GM18502 (cell line): ENCODE measurements around the gene LPO.

Experiments used
- ATAC-seq: cut with Tn5 transposase; IDR thresholded peaks from one replicate; pipeline ENCODE4 v1.9.1; 2021; ENCODE audit warnings: mild to moderate bottlenecking; ENCODE audit not compliant: unreplicated experiment, poor library complexity

The LPO gene

DNA sequence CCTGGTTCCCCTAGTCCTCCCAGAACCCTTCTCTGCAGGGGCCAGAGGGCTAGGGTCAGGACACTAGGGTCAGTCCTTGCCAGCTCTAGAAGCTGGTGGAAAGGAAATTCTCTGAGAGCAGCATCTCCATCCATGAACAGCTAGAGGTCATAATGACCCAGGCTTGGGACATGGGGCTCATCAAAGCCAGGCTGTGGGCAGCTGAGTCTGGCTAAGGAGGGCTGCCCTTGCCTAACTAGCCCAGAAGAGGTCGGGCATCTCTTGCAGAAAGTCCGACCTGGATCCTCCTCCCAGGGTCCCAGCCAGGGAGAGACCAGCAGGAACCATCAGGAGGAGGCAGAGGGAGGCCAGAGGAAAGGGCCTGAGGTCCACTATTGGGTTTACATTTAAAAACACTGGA, 38.0 kb downstream of the LPO start:
- ATAC-seq: no peak

DNA sequence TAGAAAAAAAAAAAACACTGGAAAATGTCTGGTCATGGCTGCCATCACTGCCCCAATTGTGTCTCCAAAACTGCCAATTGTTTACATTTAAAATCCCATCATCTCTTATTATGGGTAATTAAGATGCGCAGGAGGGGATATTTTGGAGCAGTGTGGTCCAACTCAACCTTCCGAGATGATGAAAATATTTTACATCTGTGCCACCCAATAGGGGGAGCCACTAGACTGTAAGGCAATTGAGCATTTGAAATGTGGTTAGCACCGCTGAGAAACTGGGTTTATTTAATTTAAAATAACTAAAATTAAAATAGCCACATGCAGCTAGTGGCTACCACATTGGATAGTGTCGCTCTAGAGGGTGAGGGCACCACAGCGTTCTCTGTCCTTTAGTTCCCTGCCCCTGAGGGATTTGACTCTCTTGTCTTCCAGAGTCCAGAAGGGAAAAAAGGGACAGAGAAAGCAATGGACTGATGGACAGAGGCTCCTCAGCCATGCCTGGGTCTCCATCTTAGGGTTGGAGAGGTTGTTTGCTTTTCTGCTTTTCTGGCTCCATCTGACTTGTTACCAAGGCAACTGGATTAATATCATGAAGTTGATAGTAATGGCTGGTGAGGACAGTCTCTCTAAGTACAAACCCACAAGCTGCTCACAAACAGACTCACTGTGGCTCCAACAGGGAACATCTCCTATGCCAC, 38.9 kb downstream of the LPO start:
- ATAC-seq: no peak

DNA sequence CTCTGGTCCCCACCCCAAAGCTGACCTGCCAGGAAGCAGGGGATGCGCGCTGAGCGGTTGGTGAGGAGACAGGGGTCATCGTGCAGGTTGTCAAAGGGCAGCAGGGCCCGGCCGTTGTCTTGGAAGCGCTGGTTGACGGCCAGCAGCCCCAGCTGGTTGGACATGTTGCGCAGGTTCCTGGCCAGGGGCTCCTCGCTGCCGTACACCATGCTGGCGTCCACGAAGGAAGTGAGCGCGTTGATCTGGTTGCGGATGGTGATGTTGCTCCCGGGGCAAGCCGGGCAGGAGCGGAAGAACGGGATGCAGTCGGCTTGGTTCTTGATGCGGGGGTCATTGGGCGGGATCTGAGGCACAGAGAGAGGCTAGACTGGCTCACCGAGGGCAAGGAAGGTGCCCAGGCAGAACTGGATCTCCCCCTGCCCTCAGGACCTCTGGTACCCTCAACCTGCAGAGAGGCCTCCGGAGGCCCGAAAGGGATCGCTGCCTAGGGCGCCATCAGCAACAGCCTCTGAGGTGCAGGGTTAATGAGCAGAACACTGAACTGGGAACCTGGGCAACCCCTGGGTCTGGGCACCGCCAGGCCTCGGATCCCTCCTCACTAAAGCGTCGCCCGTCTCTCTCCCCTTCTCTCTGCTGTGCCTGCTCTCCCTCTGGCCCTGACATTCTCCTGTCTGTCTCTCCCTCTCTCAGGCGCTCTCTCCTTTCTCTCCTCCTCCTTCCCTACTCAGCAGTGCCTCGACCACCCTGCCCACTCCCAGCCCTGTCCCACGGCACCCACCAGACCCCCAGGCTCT, 39.6 kb downstream of the LPO start:
- no peak for ATAC-seq

DNA sequence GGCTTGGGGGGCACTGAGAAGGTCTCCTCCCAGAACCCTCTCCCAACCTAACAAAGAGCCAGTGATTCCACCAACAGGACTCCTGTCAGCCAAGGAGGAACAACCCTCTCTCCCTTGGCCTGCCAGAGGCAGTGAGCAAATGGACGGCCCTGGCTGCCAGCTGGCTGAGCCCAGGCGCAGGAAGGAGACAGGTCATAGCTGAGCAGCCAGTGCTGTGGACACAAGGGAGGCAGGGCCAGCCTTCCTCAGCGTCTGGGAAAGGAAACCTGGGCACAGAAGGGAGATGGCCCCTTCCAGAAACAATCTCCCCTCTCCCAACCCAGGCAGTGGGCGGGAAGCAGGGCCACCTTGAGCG, 40.3 kb downstream of the LPO start:
- ATAC-seq: no peak

DNA sequence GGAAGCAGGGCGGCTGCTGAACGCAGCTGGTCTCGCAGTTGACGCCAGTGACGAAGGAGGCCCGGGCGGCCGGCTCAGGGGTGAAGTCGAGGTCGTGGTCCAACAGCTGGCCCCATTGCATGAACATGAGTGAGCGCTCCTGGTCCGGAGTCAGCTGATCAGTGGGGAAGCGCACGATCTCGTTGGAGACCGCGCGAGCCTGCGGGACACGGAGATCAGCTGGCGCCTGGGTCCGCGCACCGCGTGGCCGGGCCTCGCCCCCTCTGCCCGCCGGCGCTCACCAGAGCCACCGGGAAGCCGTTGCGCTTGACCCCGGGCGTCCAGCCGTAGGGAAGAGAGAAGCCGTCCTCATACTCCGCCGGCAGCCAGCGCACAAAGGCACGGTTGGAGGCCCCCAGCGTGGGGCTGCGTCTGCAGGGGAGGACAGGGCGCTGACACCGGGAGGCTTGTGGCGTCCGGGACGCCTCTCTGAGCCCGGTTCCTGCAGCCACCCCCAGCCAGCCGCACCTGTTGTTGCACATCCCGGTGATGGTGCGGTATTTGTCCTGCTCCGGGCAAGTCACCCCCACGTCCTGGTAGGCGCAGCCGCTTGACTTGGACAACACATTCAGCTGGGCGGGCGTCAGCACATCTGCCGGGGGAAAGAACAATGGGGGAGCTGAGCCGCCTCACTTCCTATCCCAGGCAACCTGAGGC, 40.8 kb downstream of the LPO start:
- no peak for ATAC-seq

DNA sequence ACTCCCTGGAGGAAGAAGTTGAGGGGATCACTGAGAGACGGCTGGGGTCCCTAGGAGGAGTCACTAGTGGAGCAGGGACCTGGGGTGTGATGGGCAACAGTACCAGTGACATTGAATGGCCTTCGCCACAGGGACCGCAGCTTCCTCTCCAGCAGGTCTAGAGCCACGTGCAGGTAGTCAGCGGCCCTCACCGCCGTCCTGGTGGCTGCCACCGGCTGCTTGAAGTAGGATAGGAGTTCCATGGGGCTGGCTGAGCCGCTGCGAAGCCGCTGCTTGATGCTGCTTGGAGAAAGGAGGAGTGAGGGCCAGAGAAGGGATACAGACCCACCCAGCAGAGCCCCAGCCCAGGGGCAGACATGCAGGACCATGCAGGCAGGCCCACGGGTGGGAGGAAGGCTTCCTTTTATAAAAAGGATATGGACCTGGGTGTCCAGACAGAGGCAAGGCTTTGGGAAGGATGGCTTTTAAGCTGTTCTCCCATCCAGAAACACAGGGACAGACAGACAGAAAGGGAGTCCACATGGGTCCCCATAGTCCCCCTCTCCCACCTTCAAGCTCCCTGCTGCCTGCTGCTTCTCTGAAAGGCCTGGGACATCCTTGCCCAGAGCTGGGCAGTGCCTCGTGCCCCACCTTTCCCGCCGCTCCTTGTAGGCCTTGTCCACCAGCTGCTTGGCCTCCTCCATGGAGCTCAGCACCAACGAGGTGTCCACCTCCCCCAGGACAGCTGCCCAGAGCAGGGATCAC, 41.5 kb downstream of the LPO start:
- ATAC-seq: no peak

DNA sequence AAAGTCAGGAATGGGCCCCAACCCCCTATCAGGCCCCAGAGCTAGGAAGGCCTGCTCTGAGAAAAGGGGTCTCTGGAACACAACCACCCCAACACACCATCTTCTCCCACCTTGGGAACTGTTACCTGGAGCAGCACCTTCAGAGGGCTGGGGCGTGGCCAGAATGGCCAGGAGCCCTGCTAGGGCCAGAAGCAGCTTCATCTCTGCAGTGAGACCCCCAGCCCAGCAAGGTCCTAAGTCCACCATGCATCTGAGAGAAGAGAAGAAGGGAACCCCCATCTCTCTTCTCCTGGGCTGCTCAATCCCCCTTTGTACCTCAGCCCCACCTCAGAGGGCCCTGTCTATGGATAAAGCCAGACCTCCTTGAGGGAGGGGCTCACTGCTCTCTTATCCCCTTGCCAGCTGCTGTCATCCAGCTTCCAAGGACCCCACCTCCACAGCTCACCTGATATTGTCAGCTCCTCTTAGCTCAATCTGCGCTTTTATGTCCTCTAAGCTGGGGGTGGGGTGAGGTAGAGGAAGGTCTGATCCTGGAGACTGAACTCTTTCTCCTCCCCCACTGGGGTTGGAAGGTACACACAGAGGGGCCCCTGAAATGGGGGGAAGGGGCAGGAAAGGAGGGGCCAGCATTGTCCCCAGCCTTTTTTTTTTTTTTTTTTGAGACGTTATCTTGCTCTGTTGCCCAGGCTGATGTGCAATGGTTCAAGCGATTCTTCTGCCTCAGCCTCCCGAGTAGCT, 42.3 kb downstream of the LPO start, which contains the start of gene MPO:
Gene MPO (minus strand): TSS at position 456 of the 738 bp plus-strand sequence. CDS start 177 bp downstream, at position 279.
- ATAC-seq: no peak

DNA sequence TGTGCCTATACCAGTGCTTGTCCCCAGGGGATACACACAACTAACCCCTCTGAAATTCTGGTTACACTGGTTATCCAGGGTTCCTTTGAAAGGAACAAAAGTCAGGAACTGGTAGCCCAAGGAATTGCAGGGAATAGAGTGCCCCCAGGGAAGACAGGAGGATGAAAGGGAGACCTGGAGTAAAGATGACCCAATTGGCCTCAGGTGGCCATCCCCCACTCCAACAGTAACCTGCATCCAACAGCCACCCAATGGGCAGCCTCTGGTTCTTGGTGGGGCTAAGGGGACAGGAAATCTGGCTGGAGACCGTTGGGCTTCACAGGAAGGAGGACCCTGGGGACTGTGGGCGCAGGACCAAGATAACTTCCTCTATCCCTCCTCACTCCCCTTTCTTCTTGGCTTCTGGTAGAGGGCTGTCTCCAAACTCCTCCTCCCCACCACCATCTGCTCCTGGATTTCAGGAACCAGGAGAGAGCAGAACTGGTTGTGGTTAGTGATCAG, 43.2 kb downstream of the LPO start:
- no peak for ATAC-seq

DNA sequence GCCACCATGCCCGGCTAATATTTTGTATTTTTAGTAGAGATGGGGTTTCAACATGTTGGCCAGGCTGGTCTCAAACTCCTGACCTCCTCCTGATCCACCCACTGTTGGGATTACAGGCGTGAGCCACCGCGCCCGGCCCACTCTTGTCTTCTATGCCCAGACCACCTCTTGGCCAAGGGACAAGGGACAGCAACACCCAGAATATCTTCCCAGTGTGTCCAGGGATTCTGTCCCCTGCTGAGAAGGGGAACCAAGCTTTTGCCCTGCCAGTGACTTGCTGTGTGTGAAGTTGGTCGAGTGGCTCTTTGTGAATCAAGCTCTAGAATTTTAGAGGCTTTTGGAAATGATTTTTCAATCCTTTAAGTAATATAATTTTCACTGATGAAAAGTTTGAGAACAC, 44.1 kb downstream of the LPO start:
- no peak for ATAC-seq

DNA sequence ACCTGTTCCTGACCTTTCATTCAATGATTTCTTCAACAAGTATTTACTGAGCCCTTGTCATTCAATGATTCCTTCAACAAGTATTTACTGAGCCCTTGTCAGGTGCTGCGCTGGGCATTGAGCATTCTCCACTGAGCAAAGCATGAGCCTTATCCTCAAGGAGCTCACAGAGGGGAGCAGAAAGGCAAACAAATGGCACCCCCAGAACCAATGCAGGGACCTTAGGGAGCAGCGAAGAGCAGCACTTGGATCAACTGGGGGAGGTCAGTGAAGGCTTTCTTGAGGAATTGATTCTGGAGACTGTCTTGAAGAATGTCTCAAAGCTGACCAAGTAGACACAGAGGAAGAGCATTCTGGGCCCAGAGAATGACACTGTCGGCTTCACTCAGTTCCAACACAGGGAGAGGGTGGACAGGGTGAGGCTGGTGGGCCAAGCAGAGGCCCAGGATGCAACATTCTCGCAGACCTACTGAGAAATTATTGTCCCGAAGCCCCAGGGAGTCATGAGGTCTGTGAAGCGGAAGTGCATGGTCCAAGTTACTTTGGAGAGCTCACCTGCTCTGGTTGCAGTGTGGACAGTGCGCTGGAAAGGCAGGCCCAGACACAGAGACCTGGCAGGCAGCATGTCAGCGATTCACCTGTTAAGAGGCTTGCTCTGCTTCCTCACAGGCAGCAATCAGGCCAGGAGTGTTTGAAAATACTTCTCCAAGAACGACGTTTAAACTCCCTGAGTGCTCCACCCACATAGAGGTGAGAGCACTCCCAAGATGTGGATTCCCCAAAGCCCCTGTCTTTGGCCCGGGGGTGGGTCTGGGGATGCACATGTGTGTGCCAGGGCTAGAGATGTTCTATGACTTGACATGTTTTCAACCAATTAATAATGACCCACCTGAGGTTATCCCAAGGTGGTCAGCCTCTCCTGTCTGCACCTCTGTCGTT, 45.6 kb downstream of the LPO start:
- ATAC-seq: no peak

DNA sequence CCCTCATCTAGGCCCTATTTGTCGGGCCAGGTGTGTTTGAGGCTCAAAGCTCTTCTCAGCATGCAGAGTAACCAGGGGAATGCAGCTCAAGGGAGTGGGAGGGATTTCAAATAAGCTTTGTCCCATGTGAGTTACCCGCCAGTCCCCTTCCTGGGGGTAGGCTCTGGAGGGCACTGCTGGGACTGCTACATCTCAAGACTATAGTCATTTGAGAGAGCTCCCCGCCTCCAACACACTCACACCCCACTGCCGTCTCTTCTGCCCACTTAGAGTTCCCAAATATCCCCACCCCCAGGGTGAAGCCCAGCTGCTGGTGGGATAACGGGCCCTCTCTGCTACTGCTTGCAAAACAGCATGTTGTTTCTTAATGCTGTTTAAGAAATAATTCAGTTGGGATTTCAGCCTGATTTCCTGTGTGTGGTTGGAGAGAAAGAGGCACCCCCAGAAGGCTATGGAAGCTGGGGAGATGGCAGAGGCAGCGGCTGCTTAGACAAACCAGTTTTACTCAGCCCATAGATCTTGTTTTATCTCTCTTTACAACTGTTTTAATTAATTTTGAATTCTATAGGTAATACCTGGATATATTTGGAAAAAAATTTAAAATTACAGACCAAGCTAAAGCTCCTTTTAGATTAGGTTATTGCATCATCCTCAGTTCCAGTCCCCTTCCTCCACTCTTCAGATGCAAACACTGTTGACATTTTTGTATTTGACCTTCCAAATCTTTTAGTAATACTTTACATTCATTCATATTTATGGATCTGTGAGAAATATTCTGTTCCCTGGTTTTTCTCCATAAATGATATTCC, 46.4 kb downstream of the LPO start:
- ATAC-seq: no peak

DNA sequence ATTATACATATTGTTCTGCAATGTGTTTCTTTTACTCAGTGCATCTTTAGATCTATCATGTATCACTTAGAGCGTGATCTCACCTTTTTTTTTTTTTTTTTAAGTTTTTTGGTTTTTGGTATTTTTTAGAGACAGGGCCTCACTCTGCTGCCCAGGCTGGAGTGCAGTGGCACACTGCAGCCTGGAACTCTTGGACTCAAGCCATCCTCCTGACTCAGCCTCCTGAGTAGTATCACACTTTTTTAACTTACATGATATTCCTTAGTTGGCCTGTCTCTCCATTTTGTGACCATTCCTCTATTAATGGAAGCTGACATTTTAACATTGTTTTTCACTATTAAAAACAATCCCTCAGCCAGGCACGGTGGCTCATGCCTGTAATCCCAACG, 47.0 kb downstream of the LPO start:
- ATAC-seq: no peak

DNA sequence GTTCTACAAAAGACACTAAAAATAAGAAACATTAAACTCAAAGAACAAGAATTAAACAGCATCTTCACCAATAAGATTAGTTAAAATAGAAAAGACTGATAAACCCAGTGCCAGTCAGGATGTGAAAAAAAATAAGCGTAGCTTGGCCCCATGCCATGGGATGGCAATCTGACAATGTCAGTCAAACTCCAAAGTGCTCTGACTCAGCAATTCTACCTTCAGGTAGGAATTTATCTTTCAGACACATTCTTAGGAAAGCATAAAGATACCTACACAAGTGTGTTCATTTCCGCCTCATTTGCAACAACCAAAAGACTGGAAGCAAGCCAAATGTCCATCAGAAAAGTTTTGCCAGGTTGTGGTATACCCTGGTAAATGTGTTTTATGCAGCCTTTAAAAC, 51.5 kb downstream of the LPO start:
- no peak for ATAC-seq

DNA sequence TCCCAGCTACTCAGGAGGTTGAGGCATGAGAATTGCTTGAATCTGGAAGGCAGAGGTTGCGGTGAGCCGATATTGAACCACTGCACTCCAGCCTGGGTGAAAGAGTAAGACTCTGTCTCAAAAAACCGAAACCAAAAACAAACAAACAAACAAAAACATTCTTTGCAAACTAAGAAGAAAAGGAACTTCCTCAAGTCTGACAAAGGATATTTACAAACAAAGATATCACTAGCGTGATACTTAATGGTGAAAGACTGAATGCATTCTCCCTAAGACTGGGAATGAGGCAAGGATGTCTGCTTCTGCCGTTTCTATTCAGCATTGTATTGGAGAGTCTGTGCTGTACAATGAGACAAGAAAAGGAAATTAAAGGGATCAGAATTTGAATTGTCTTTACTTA, 52.9 kb downstream of the LPO start:
- ATAC-seq: no peak

DNA sequence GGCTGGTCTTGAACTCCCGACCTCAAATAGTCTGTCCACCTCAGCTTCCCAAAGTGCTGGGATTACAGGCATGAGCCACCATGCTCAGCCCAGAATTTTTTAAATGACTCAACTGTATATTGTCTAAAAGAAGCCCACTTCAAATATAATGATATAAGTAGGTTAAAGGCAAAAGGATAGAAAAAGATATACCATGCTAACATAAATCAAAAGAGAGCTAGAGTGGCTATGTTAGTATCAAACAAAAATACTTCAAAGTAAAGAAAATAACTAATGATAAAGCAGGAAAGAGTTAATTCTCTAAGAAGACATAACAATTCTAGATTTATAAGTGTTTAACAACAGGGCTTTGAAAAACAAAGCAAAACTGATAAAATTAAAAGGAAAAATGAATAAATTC, 55.6 kb downstream of the LPO start:
- no peak for ATAC-seq

DNA sequence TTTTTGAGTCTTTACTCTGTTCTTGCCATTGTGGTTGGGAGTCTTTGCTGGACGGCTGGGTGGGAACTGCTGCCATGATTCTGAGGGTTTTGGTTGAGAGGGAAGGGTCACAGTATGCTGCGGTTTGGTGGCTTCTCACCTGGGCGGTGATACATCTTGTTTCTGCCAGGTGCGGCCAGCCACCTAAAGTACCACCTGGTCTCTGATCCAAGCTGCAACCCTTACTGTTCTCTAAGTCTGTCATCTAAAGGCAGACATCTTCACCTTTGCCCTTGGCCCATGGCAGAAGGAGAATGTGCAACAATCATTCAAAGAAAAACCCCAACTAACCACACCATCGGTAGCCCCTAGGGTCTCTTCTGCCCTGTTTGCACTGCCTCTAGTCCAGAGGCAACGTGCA, 62.0 kb downstream of the LPO start:
- no peak for ATAC-seq

DNA sequence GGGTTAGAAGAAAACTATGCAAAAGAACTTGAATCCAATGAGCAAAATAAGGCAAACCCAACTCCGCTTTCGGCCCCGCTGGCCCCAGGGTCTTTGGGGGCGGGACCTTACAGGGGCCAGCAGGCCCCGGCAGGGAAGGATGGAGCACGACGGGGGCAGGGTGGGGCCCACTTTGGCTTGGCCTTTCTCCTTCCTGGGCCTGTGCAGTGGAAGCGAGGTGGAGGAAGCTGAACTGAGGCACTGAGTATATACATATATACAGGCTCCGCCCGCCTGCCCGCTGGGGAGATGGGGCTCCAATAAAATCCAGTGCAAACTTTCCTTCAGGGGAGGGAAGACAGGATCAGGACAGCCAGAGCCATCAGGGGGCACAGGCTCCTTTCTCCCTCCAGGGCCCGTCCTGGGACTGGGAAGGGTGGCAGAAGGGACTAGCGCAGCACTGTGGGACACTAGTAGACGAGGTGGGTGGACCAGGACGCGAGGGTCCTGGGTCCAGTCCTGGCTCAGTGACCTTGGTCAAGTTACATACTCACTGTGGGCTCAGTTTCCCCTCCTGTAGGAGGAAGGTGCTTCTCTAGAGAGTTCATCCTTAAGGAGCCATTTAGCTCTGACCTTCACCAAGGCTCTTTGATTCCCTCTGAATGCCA, 63.2 kb downstream of the LPO start:
- no peak for ATAC-seq
